ENCODE data around the gene PGM2L1. TPM values are rescaled to one million over a fixed set of nuclear protein-coding genes. Genes with fewer than 3 reads are reported as not detected.
"Not testable (repeated sequence)": the region's sequence is repeated elsewhere in the genome, so short reads cannot be mapped to it uniquely, and the experiment has no call there.

The PGM2L1 gene
- total RNA-seq, 1 donor from 2014 or later: 4.0 TPM

- H3K27ac Mint-ChIP-seq: no peak overlapping the region
- H3K27me3 Mint-ChIP-seq (ENCODE audit: insufficient read depth): no peaks in the 10 kb centered on the region
- intact Hi-C loops (cut with micrococcal nuclease): no loop called here
- H3K4me3 Mint-ChIP-seq: no peak overlapping the region
- peaks cover 6% of the 10 kb centered on the region for H3K4me1 Mint-ChIP-seq (ENCODE audit: low read depth)
- DNase-seq (ENCODE audit: low spot score): no peak
- H3K36me3 Mint-ChIP-seq (ENCODE audit: low read depth): peaks cover 7% of the 10 kb centered on the region
- no peaks in the 10 kb centered on the region for H3K9me3 Mint-ChIP-seq
Observed at GRCh38 chr11:74354036-74354435, 44.2 kb downstream of the PGM2L1 start.

- H3K27me3 Mint-ChIP-seq (ENCODE audit: insufficient read depth): no peaks in the 10 kb centered on the region
- no peak overlapping the region for H3K4me3 Mint-ChIP-seq
- H3K9me3 Mint-ChIP-seq: no peaks in the 10 kb centered on the region
- H3K36me3 Mint-ChIP-seq (ENCODE audit: low read depth): peaks cover 6% of the 10 kb centered on the region
- no peaks in the 10 kb centered on the region for H3K4me1 Mint-ChIP-seq (ENCODE audit: low read depth)
- DNase-seq (ENCODE audit: low spot score): no peak
- intact Hi-C loops (cut with micrococcal nuclease): no loop called here
- no peak overlapping the region for H3K27ac Mint-ChIP-seq
Observed at GRCh38 chr11:74347381-74347780, 50.9 kb downstream of the PGM2L1 start.

GRCh38 chr11:74345420-74345819, 52.8 kb downstream of the PGM2L1 start:
- H3K4me3 Mint-ChIP-seq: no peak overlapping the region
- no peaks in the 10 kb centered on the region for H3K27me3 Mint-ChIP-seq (ENCODE audit: insufficient read depth)
- no peak for DNase-seq (ENCODE audit: low spot score)
- H3K36me3 Mint-ChIP-seq (ENCODE audit: low read depth): peaks cover 7% of the 10 kb centered on the region
- no peak overlapping the region for H3K27ac Mint-ChIP-seq
- intact Hi-C loops (cut with micrococcal nuclease): no loop called here
- no peaks in the 10 kb centered on the region for H3K9me3 Mint-ChIP-seq
- no peaks in the 10 kb centered on the region for H3K4me1 Mint-ChIP-seq (ENCODE audit: low read depth)

DNA sequence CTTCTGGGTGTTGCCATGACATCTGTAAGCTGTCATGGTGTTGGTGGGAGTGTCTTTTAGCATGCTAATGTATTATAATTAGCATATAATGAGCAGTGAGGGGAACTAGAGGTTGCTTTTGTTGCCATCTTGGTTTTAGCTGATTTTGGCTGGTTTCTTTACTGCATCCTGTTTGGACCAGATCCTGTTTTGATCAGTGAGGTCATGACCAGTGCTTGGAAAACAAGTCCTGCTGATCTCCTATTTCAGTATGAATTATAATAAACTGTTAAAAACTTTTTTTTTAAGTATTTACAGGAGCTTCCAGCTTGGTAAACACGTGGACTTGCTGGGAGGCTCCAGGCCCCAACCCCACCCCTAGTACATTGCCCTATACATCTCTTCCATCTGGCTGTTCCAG, 56.3 kb downstream of the PGM2L1 start:
- Mint-ChIP-seq H3K36me3 (ENCODE audit: low read depth) (peaks cover 7% of the 10 kb centered on the region), H3K4me1 (ENCODE audit: low read depth) (no peaks in the 10 kb centered on the region), H3K9me3 (no peaks in the 10 kb centered on the region), H3K27ac (no peak overlapping the region), H3K27me3 (ENCODE audit: insufficient read depth) (no peaks in the 10 kb centered on the region), H3K4me3 (no peak overlapping the region)
- DNase-seq (ENCODE audit: low spot score): no peak
- intact Hi-C loops (cut with micrococcal nuclease): no loop called here

- intact Hi-C loops (cut with micrococcal nuclease): no loop called here
- Mint-ChIP-seq H3K4me3 (no peak overlapping the region), H3K4me1 (ENCODE audit: low read depth) (no peaks in the 10 kb centered on the region), H3K27ac (no peak overlapping the region), H3K27me3 (ENCODE audit: insufficient read depth) (no peaks in the 10 kb centered on the region), H3K9me3 (no peaks in the 10 kb centered on the region), H3K36me3 (ENCODE audit: low read depth) (peaks cover 6% of the 10 kb centered on the region)
- DNase-seq (ENCODE audit: low spot score): no peak
Observed at GRCh38 chr11:74339619-74340018, 58.6 kb downstream of the PGM2L1 start.

DNA sequence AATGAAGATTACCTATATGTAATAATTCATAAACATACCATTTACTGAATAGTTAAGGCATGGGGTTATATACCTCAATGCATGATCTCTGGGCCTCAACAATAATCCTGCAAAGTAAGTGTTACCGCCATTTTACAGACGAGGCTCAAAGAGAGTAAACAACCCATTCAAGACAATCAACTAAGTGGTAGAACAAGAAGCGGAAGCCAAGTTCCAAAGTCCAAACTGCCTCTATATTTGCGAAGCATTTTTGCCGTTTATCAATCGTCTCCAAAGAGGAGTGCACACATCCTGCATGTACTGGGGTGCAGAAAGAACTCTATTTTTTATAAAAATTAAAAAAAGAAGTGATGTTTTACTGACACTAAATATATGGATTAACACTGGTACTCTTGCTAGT, 59.3 kb downstream of the PGM2L1 start:
- H3K4me3 Mint-ChIP-seq: no peak overlapping the region
- no peak for DNase-seq (ENCODE audit: low spot score)
- intact Hi-C loops (cut with micrococcal nuclease): no loop called here
- H3K36me3 Mint-ChIP-seq (ENCODE audit: low read depth): peaks cover 4% of the 10 kb centered on the region
- no peak overlapping the region for H3K27ac Mint-ChIP-seq
- no peaks in the 10 kb centered on the region for H3K9me3 Mint-ChIP-seq
- H3K27me3 Mint-ChIP-seq (ENCODE audit: insufficient read depth): no peaks in the 10 kb centered on the region
- no peaks in the 10 kb centered on the region for H3K4me1 Mint-ChIP-seq (ENCODE audit: low read depth)

DNA sequence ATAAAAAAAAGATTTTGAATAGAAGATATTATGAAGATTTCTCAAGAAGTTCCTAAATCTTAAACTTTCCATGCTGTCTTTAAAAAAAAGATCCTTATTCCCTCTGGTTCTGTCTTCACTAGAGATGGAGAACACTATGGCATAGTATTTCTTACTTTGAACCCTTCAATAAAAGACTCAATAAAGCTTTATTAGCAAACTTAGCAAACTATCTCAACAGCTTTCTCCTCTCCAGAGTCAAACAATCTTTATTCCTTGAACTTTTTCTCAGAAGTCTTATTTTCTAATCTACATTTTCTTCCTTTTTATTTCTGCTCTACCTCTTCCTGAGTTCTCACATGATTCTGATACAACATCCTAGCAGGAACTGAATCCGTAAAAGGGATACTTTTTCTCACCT, 65.0 kb downstream of the PGM2L1 start:
- Mint-ChIP-seq H3K36me3 (ENCODE audit: low read depth) (peaks cover 3% of the 10 kb centered on the region), H3K4me1 (ENCODE audit: low read depth) (no peaks in the 10 kb centered on the region), H3K27me3 (ENCODE audit: insufficient read depth) (no peaks in the 10 kb centered on the region), H3K4me3 (no peak overlapping the region), H3K9me3 (no peaks in the 10 kb centered on the region), H3K27ac (no peak overlapping the region)
- no peak for DNase-seq (ENCODE audit: low spot score)
- intact Hi-C loops (cut with micrococcal nuclease): no loop called here

DNA sequence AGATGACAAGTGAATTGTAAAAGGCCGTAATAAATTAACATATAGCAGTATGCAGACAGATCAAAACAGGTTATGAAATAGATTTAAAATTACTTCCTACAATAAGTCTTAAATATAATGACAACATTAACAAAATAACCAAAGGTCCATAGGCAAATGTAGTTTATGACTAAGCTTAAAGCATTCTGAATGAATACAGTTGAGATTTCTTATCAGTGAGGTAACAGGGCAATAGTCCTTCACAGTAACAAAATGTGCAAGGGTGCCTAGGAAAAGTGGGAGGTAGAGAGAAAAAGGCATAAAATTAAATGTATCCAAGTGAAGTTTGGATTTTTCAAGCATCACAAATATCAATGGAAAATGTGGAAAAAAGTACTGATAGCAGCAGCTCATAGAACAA, 65.9 kb downstream of the PGM2L1 start:
- DNase-seq (ENCODE audit: low spot score): no peak
- no peak overlapping the region for H3K4me3 Mint-ChIP-seq
- intact Hi-C loops (cut with micrococcal nuclease): no loop called here
- no peaks in the 10 kb centered on the region for H3K4me1 Mint-ChIP-seq (ENCODE audit: low read depth)
- H3K27me3 Mint-ChIP-seq (ENCODE audit: insufficient read depth): no peaks in the 10 kb centered on the region
- no peaks in the 10 kb centered on the region for H3K9me3 Mint-ChIP-seq
- no peak overlapping the region for H3K27ac Mint-ChIP-seq
- H3K36me3 Mint-ChIP-seq (ENCODE audit: low read depth): peaks cover 3% of the 10 kb centered on the region

GRCh38 chr11:74331000-74331399, 67.2 kb downstream of the PGM2L1 start:
- H3K27me3 Mint-ChIP-seq (ENCODE audit: insufficient read depth); intact Hi-C loops (cut with micrococcal nuclease); H3K9me3 Mint-ChIP-seq; H3K36me3 Mint-ChIP-seq (ENCODE audit: low read depth); H3K4me3 Mint-ChIP-seq; H3K27ac Mint-ChIP-seq; H3K4me1 Mint-ChIP-seq (ENCODE audit: low read depth); DNase-seq (ENCODE audit: low spot score): not testable (repeated sequence)

DNA sequence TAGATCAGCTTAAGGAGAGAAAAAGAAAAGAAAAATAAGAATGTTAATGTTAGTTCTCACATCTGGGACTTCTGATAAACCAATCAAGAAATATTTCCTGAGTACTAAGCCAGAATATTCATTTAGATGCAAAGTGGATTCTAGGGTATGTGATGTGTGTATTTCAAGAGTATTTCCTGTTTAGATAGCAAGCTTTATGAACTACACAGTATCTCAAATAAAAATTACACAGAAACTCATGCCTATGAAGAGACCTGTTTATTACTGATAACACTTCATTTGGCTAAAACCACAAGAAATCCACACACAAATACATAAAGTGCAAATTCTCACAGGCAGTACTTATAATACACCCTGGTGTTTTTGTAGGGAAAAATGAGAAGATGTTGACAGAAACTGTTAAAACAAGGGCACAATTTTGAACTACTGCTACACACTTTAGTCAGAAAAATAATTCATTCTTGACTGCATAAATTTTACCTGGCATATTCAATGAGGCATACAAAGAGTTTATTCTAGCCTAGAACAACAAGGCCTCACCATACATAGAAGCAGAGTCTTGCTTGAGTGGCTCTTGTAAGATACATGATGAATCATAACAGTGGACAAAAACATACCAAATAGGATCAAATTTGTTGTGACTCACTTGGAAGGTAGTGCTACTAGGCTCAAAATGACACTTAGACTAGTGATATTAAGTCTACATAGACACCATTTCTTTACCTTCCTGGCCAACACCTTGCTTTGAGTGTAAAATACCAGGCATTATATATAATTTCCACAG, 68.0 kb downstream of the PGM2L1 start:
- no peaks in the 10 kb centered on the region for H3K4me1 Mint-ChIP-seq (ENCODE audit: low read depth)
- DNase-seq (ENCODE audit: low spot score): no peak
- H3K9me3 Mint-ChIP-seq: no peaks in the 10 kb centered on the region
- intact Hi-C loops (cut with micrococcal nuclease): no loop called here
- H3K27me3 Mint-ChIP-seq (ENCODE audit: insufficient read depth): peaks cover 1% of the 10 kb centered on the region
- H3K4me3 Mint-ChIP-seq: no peak overlapping the region
- no peaks in the 10 kb centered on the region for H3K36me3 Mint-ChIP-seq (ENCODE audit: low read depth)
- H3K27ac Mint-ChIP-seq: no peak overlapping the region

- intact Hi-C loops (cut with micrococcal nuclease): no loop called here
- Mint-ChIP-seq H3K36me3 (ENCODE audit: low read depth) (no peaks in the 10 kb centered on the region), H3K27ac (no peak overlapping the region), H3K4me3 (no peak overlapping the region), H3K27me3 (ENCODE audit: insufficient read depth) (peaks cover 1% of the 10 kb centered on the region), H3K4me1 (ENCODE audit: low read depth) (no peaks in the 10 kb centered on the region), H3K9me3 (no peaks in the 10 kb centered on the region)
- no peak for DNase-seq (ENCODE audit: low spot score)
Observed at GRCh38 chr11:74327076-74327475, 71.2 kb downstream of the PGM2L1 start.

GRCh38 chr11:74326665-74327064, 71.6 kb downstream of the PGM2L1 start:
- no peak overlapping the region for H3K27ac Mint-ChIP-seq
- peaks cover 3% of the 10 kb centered on the region for H3K27me3 Mint-ChIP-seq (ENCODE audit: insufficient read depth)
- intact Hi-C loops (cut with micrococcal nuclease): no loop called here
- DNase-seq (ENCODE audit: low spot score): no peak
- H3K9me3 Mint-ChIP-seq: no peaks in the 10 kb centered on the region
- H3K4me1 Mint-ChIP-seq (ENCODE audit: low read depth): no peaks in the 10 kb centered on the region
- no peak overlapping the region for H3K4me3 Mint-ChIP-seq
- no peaks in the 10 kb centered on the region for H3K36me3 Mint-ChIP-seq (ENCODE audit: low read depth)

DNA sequence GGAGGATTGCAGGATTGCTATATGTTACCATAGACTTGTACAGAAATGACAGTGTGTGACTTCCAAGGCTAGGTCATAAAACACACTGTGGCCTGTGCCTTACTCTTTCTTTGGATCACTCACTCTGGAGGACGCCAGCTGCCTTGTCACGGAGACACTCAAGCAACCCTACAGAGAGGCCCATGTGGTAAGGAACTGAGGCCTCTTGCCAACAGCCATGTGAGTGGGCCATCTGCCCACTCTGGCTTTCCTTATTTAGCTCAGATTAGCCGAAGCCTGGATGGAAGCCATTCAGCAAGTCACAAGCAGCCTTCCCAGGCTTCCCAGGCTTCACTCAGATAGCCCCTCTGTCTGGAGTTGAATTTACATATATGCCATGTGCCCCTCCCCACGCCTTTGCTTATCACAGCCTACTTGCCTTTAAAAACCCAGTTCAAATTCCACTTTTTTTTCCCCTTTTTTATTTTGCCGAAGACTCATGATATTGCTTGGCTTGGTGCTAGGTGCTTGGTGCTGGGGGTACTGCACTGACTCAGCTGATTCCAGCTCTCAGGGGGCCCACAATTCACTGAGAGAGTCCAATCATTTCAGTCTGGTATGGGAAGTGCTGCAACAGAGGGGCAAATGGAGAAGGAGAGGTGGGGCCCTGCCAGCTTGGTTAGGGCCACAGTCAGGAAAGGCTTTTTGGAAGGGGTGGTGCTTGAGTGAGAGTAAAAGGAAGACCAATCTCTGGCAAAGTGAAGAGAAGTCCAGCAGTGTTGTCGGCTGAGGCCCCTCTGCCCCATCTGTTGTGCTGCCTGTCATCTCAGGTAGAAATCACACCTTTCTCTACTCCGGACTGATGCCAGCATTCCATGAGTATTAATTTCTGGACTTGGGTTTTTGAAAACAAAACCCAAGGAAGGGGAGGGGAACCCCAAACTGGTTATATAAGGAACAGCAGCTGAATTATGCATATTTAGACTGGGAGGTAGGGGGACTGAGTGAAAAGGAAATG, 72.3 kb downstream of the PGM2L1 start:
- intact Hi-C loops (cut with micrococcal nuclease): no loop called here
- Mint-ChIP-seq H3K27me3 (ENCODE audit: insufficient read depth) (peaks cover 10% of the 10 kb centered on the region), H3K27ac (no peak overlapping the region), H3K4me3 (no peak overlapping the region), H3K4me1 (ENCODE audit: low read depth) (no peaks in the 10 kb centered on the region), H3K9me3 (no peaks in the 10 kb centered on the region), H3K36me3 (ENCODE audit: low read depth) (no peaks in the 10 kb centered on the region)
- no peak for DNase-seq (ENCODE audit: low spot score)

All from activated T-helper 1 cell treated with anti-CD3 and anti-CD28 coated beads, Interleukin-12 subunit alpha, Interleukin-12 subunit beta, Interleukin-2, Interleukin-4 antibody, amounts not matched to agents 30 ng/mL and 10 ng/mL and 1 ng/mL, durations not matched to agents 14 hours and 24 hours and 36 hours (primary cell).